Measurements from ENCODE around the gene GALNTL6. TPM values are rescaled to one million over a fixed set of nuclear protein-coding genes. Genes with fewer than 3 reads are reported as not detected.

Gene GALNTL6
- total RNA-seq, 1 donor = not detected

GRCh38 chr4:173061160-173061559, 1248.0 kb downstream of the GALNTL6 start:
- TF ChIP-seq, protein P1, sequence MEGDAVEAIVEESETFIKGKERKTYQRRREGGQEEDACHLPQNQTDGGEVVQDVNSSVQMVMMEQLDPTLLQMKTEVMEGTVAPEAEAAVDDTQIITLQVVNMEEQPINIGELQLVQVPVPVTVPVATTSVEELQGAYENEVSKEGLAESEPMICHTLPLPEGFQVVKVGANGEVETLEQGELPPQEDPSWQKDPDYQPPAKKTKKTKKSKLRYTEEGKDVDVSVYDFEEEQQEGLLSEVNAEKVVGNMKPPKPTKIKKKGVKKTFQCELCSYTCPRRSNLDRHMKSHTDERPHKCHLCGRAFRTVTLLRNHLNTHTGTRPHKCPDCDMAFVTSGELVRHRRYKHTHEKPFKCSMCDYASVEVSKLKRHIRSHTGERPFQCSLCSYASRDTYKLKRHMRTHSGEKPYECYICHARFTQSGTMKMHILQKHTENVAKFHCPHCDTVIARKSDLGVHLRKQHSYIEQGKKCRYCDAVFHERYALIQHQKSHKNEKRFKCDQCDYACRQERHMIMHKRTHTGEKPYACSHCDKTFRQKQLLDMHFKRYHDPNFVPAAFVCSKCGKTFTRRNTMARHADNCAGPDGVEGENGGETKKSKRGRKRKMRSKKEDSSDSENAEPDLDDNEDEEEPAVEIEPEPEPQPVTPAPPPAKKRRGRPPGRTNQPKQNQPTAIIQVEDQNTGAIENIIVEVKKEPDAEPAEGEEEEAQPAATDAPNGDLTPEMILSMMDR (IDR thresholded peaks at IDR 0.05; ENCODE audit: insufficient read depth, low read length) = no peak
- H3K4me3 ChIP-seq (ENCODE audit: low read depth, low read length) = no peak overlapping the region
- no peak for DNase-seq (ENCODE audit: low read depth)

DNA sequence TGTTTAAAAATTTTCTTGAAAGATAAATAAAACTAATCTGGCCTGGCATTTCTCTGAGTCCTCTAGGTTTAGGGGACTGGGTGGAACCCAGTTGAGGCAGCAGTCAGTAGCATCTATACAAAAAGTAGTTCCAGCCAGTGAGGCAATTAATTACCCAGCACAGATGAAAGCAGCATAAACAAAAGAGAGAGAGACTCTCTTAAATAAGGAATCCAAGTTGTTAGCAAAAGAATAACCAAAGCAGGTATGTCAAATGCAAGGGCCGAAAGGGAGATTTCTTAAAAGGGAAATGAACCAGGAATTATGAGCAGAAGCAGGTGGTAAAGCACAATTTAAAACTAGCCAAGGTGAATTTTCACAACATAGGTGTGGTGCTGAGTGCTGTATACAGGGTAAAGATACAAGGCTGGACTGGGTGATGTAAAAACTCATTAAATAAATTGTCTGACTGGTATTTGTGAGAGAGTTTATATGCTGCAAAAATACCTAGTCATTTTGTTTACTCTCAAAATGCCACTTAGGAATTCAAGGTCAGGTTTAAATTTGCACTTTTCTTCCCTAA, 1260.8 kb downstream of the GALNTL6 start:
- no peak overlapping the region for H3K4me3 ChIP-seq (ENCODE audit: low read depth, low read length)
- TF ChIP-seq, protein P1 (IDR thresholded peaks at IDR 0.05; ENCODE audit: insufficient read depth, low read length) = no peak
- no peak for DNase-seq (ENCODE audit: low read depth)

GRCh38 chr4:173074501-173074946, 1261.3 kb downstream of the GALNTL6 start:
- H3K4me3 ChIP-seq (ENCODE audit: low read depth, low read length) = no peak overlapping the region
- TF ChIP-seq, protein P1 (IDR thresholded peaks at IDR 0.05; ENCODE audit: insufficient read depth, low read length) = no peak
- DNase-seq (ENCODE audit: low read depth) = peak; percentile 51

DNA sequence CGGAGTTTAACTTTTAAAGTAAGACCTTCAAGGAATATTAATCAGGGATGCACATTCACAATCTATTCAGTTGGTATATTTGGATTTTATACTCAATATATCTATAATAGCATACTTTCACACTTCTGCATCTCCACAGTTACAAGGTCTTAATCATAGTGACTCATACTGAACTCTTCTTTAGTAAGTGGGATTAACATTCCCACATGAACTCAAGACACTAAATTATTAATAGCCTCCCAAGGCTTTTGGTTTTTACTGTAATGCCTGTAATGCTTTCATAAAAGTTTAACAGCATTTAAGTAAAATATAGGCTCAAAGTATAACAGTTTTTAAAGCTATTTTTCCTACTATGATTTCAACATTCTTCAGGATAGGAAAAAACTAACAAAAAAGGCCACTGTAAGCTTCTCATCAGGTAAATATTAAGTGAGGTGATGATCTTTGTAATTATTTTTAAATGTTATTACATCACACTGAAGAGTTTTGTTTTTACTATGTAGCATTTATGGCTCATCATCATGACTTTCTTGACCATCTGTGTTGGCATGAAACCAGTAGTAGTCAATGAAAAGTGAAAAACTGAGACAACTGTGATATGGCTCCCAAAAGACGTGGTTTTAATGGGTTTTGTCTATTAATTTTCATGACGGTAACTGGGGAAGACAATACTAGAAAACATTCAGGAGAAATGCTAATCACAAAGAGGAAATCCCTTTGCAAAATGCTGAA, 1263.9 kb downstream of the GALNTL6 start:
- no peak for DNase-seq (ENCODE audit: low read depth)
- TF ChIP-seq, protein P1 (IDR thresholded peaks at IDR 0.05; ENCODE audit: insufficient read depth, low read length) = no peak
- no peak overlapping the region for H3K4me3 ChIP-seq (ENCODE audit: low read depth, low read length)

DNA sequence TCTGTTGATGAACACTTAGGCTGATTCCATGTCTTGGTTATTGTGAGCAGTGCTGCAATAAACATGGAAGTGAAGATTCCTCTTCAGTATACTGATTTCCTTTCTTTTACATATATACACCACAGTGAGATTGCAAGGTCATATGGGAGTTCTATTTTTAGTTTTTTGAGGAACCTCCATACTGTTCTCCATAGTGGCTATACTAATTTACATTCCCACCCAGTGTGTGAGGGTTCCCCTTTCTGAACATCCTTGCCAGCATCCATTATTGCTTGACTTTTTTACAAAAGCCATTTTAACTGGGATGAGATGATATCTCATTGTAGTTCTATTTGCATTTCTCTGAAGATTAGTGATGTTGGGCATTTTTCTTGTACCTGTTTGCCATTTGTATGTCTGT, 1274.9 kb downstream of the GALNTL6 start:
- TF ChIP-seq, protein P1 (IDR thresholded peaks at IDR 0.05; ENCODE audit: insufficient read depth, low read length) = no peak
- DNase-seq (ENCODE audit: low read depth) = no peak
- no peak overlapping the region for H3K4me3 ChIP-seq (ENCODE audit: low read depth, low read length)
